Neural progenitor cell (in vitro differentiated cells): Measurements from ENCODE around the gene KIAA0825. TPM values are rescaled to one million over a fixed set of nuclear protein-coding genes. Genes with fewer than 3 reads are reported as not detected.
A peak's percentile ranks its signal among the peaks of the same experiment; 100 is the strongest.

ENCODE experiments used
- DNase-seq: peaks from one replicate; pipeline ENCODE4 v3.0.0-alpha.2; 2016; ENCODE audit warnings: low spot score
- H2AFZ ChIP-seq: fragments of 200-600 bp; sonication (generic); replicated peaks from 2 replicates; pipeline ENCODE4 v1.6.1; 2016; ENCODE audit warnings: antibody characterized with exemption
- H3F3A ChIP-seq: fragments of 200-600 bp; sonication (generic); 2 replicates; pipeline ENCODE4 v1.6.1; 2016; ENCODE audit warnings: antibody characterized with exemption, low read depth
- H3K27ac ChIP-seq: fragments of 200-600 bp; sonication (generic); 2 replicates; pipeline ENCODE4 v1.5.1; 2016; ENCODE audit warnings: mild to moderate bottlenecking
- H3K27me3 ChIP-seq: fragments of 200-600 bp; sonication (generic); 2 replicates; pipeline ENCODE4 v1.6.1; 2016; ENCODE audit warnings: mild to moderate bottlenecking, moderate library complexity
- H3K36me3 ChIP-seq: fragments of 200-600 bp; sonication (generic); 2 replicates; pipeline ENCODE4 v1.5.1; 2016
- H3K4me1 ChIP-seq: fragments of 200-600 bp; sonication (generic); 2 replicates; pipeline ENCODE4 v1.6.1; 2016; ENCODE audit warnings: mixed run types
- H3K4me2 ChIP-seq: fragments of 200-600 bp; sonication (generic); 2 replicates; pipeline ENCODE4 v1.6.1; 2016
- H3K4me3 ChIP-seq: fragments of 200-600 bp; sonication (generic); 2 replicates; pipeline ENCODE4 v1.5.1; 2016
- H3K79me2 ChIP-seq: fragments of 200-600 bp; sonication (generic); 2 replicates; pipeline ENCODE4 v1.6.1; 2016; ENCODE audit warnings: low read depth
- H3K9ac ChIP-seq: fragments of 200-600 bp; sonication (generic); 2 replicates; pipeline ENCODE4 v1.6.1; 2016
- H3K9me3 ChIP-seq: fragments of 200-600 bp; sonication (generic); 2 replicates; pipeline ENCODE4 v1.5.1; 2016; ENCODE audit warnings: low read depth
- H4K20me1 ChIP-seq: fragments of 200-600 bp; sonication (generic); 2 replicates; pipeline ENCODE4 v1.6.1; 2016; ENCODE audit warnings: low read depth
- H3K27ac Mint-ChIP-seq: 3 replicates; pipeline ENCODE4 v1.8.0; 2021; ENCODE audit warnings: mixed read lengths
- H3K27me3 Mint-ChIP-seq: 2 replicates; pipeline ENCODE4 v1.8.0; 2022; ENCODE audit warnings: low read depth, mild to moderate bottlenecking, inconsistent platforms, moderate library complexity, mixed read lengths; ENCODE audit not compliant: insufficient read depth
- H3K36me3 Mint-ChIP-seq: 3 replicates; pipeline ENCODE4 v1.8.0; 2021; ENCODE audit warnings: mixed read lengths
- H3K4me1 Mint-ChIP-seq: 3 replicates; pipeline ENCODE4 v1.8.0; 2021; ENCODE audit warnings: mixed read lengths
- H3K4me3 Mint-ChIP-seq: 3 replicates; pipeline ENCODE4 v1.8.0; 2021; ENCODE audit warnings: mild to moderate bottlenecking, moderate library complexity, mixed read lengths
- H3K9me3 Mint-ChIP-seq: 3 replicates; pipeline ENCODE4 v1.8.0; 2020; ENCODE audit warnings: mixed read lengths
- CTCF ChIP-seq: fragments of 200-600 bp; sonication (generic); IDR thresholded peaks from 2 replicates; pipeline ENCODE4 v1.5.1; 2017; ENCODE audit warnings: antibody characterized with exemption, mild to moderate bottlenecking
- EZH2 ChIP-seq: fragments of 200-600 bp; sonication (generic); IDR thresholded peaks from 2 replicates; pipeline ENCODE4 v1.6.1; 2017; ENCODE audit warnings: antibody characterized with exemption, mild to moderate bottlenecking, moderate library complexity
- EZH2phosphoT487 ChIP-seq: fragments of 200-600 bp; sonication (generic); IDR thresholded peaks from 2 replicates; pipeline ENCODE4 v1.6.1; 2017; ENCODE audit warnings: antibody characterized with exemption
- total RNA-seq: library from RNA; depleted of rRNA; stranded (reverse); fragments of >200 nt; gene quantifications from 2 replicates; pipeline ENCODE4 v1.2.3, GENCODE V29; 2015; ENCODE audit warnings: low replicate concordance

The KIAA0825 gene
- total RNA-seq, 1 donor from 2014 or later, result 3.7 TPM

DNA sequence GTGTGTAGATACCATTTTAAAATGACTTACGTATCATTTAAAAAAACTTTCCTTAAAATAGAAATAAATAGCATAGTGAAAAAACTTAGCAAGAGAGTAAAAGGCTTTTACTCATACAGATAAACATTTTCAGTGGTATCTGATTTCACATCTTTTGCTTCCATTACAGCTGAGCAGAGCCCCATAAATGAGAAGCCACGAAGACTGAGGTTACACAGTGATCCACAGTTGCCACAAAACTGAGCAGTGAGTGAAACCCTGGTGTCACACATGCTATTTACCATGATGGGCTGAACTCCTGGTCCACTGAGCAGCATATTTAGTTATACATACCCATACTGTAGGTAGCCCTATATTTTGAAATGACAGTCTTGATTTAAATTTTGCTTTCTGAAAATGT lies 401.2 kb downstream of the KIAA0825 start:
- Histone ChIP-seq H4K20me1 (no peaks in the 10 kb centered on the region), H3K36me3 (no peaks in the 10 kb centered on the region), H3K9ac (no peak overlapping the region), H3K4me3 (no peak overlapping the region), H3K27me3 (no peaks in the 10 kb centered on the region), H3K79me2 (no peaks in the 10 kb centered on the region), H3F3A (no peaks in the 10 kb centered on the region), H3K9me3 (no peaks in the 10 kb centered on the region), H3K4me1 (no peaks in the 10 kb centered on the region), H3K27ac (no peak overlapping the region), H3K4me2 (no peak overlapping the region), H2AFZ (no peak overlapping the region)
- Mint-ChIP-seq H3K9me3 (no peaks in the 10 kb centered on the region), H3K27ac (no peak overlapping the region), H3K4me3 (no peak overlapping the region), H3K4me1 (peaks cover 14% of the 10 kb centered on the region), H3K36me3 (no peaks in the 10 kb centered on the region), H3K27me3 (no peaks in the 10 kb centered on the region)
- no peak for DNase-seq
- TF ChIP-seq EZH2 (no peak), CTCF (no peak), EZH2phosphoT487 (no peak)

DNA sequence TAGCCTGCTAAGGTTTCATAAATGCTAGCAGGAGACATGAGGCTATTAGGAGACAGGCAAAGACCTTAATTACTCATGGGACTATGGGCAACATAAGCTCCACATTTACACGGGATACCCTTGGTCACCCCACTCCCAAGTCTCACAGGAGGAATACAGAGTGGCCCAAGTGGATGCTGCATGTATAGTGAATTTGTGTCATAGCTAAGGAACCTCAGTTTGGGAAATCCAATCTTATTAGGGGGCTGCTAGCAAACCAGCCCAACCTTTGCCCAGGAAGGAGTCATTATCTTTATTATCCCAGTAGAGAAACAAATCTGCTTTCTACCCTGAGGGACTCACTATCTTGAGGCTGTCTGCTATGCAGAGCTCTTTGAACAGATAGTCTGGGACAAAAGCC lies 405.9 kb downstream of the KIAA0825 start:
- H3K9me3 ChIP-seq, result no peaks in the 10 kb centered on the region
- H3K27me3 ChIP-seq, result no peaks in the 10 kb centered on the region
- no peaks in the 10 kb centered on the region for H4K20me1 ChIP-seq
- no peaks in the 10 kb centered on the region for H3K79me2 ChIP-seq
- no peak for DNase-seq
- Mint-ChIP-seq H3K9me3 (no peaks in the 10 kb centered on the region), H3K36me3 (no peaks in the 10 kb centered on the region), H3K4me3 (no peak overlapping the region), H3K27ac (no peak overlapping the region), H3K4me1 (peaks cover 20% of the 10 kb centered on the region), H3K27me3 (peaks cover 2% of the 10 kb centered on the region)
- H2AFZ ChIP-seq, result no peak overlapping the region
- H3K4me1 ChIP-seq, result no peaks in the 10 kb centered on the region
- H3K27ac ChIP-seq, result no peak overlapping the region
- no peak for TF ChIP-seq EZH2phosphoT487
- TF ChIP-seq EZH2, result no peak
- no peak for TF ChIP-seq CTCF
- no peaks in the 10 kb centered on the region for H3K36me3 ChIP-seq
- no peak overlapping the region for H3K4me2 ChIP-seq
- no peak overlapping the region for H3K9ac ChIP-seq
- H3F3A ChIP-seq, result no peaks in the 10 kb centered on the region
- no peak overlapping the region for H3K4me3 ChIP-seq

- Mint-ChIP-seq H3K4me1 (peaks cover 20% of the 10 kb centered on the region), H3K36me3 (no peaks in the 10 kb centered on the region), H3K9me3 (no peaks in the 10 kb centered on the region), H3K4me3 (no peak overlapping the region), H3K27me3 (peaks cover 2% of the 10 kb centered on the region), H3K27ac (no peak overlapping the region)
- H3K36me3 ChIP-seq, result no peaks in the 10 kb centered on the region
- no peak overlapping the region for H3K4me3 ChIP-seq
- H3K9ac ChIP-seq, result no peak overlapping the region
- H3K79me2 ChIP-seq, result no peaks in the 10 kb centered on the region
- H3F3A ChIP-seq, result no peaks in the 10 kb centered on the region
- no peak overlapping the region for H3K27ac ChIP-seq
- peak; percentile 21 for DNase-seq
- H4K20me1 ChIP-seq, result no peaks in the 10 kb centered on the region
- H3K27me3 ChIP-seq, result no peaks in the 10 kb centered on the region
- no peak for TF ChIP-seq EZH2phosphoT487
- no peak for TF ChIP-seq EZH2
- TF ChIP-seq CTCF, result no peak
- H2AFZ ChIP-seq, result no peak overlapping the region
- H3K4me2 ChIP-seq, result no peak overlapping the region
- H3K9me3 ChIP-seq, result no peaks in the 10 kb centered on the region
- H3K4me1 ChIP-seq, result no peaks in the 10 kb centered on the region
Observed at GRCh38 chr5:94209774-94210355, 408.5 kb downstream of the KIAA0825 start.
